BJ (cell line): ENCODE data around the gene ZNF366. TPM values are rescaled to one million over a fixed set of nuclear protein-coding genes. Genes with fewer than 3 reads are reported as not detected.

Source experiments
- CTCF ChIA-PET: fragments of 350-600 bp; formaldehyde crosslinking; extraction: SDS; loops from one replicate; lab custom pipeline; 2021; ENCODE audit warnings: antibody characterized with exemption, inconsistent platforms; lab: Yijun Ruan, JAX
- POLR2A ChIA-PET: fragments of 300-600 bp; sonication (Branson Sonifier 250); formaldehyde crosslinking; extraction: SDS; loops from one replicate; lab custom pipeline; 2021; ENCODE audit warnings: antibody characterized with exemption; lab: Charles Lee
- DNase-seq: peaks from one replicate; pipeline ENCODE4 v3.0.0-alpha.2; 2011; ENCODE audit warnings: low read depth
- H3K27me3 ChIP-seq: 2 replicates; pipeline ENCODE4 v1.6.0; 2011; ENCODE audit warnings: low read length; ENCODE audit not compliant: control insufficient read depth, insufficient read depth
- H3K36me3 ChIP-seq: 2 replicates; pipeline ENCODE4 v1.5.1; 2011; ENCODE audit warnings: low read length; ENCODE audit not compliant: control insufficient read depth, insufficient read depth
- H3K4me3 ChIP-seq: 2 replicates; pipeline ENCODE4 v1.5.1; 2011; ENCODE audit warnings: low read depth, mild to moderate bottlenecking, control low read depth, low read length
- polyA plus RNA-seq: library from polyadenylated mRNA; depleted of rRNA; stranded (reverse); fragments of >200 nt; gene quantifications from 2 replicates; pipeline ENCODE4 v1.2.3, GENCODE V29; 2011
- TF ChIP-seq, protein P1 (sequence below): IDR thresholded peaks from 2 replicates; pipeline ENCODE4 v1.5.1; 2011; ENCODE audit warnings: low read depth, mild to moderate bottlenecking, control low read depth, inconsistent platforms, low read length, moderate library complexity; ENCODE audit not compliant: insufficient read depth

Gene ZNF366
- polyA plus RNA-seq, 1 experiment: not detected

GRCh38 chr5:72503888-72504491, 3.2 kb downstream of the ZNF366 start:
- ChIA-PET POLR2A (no interaction called here), CTCF (interaction anchor here (0.9 to 1.5 kb wide), 5 partner anchors 10 to 91 kb away, joined by 3 to 4 read pairs (median 3); no protein-coding TSS in a partner anchor)
- H3K27me3 ChIP-seq: no peaks in the 10 kb centered on the region
- TF ChIP-seq, protein P1, sequence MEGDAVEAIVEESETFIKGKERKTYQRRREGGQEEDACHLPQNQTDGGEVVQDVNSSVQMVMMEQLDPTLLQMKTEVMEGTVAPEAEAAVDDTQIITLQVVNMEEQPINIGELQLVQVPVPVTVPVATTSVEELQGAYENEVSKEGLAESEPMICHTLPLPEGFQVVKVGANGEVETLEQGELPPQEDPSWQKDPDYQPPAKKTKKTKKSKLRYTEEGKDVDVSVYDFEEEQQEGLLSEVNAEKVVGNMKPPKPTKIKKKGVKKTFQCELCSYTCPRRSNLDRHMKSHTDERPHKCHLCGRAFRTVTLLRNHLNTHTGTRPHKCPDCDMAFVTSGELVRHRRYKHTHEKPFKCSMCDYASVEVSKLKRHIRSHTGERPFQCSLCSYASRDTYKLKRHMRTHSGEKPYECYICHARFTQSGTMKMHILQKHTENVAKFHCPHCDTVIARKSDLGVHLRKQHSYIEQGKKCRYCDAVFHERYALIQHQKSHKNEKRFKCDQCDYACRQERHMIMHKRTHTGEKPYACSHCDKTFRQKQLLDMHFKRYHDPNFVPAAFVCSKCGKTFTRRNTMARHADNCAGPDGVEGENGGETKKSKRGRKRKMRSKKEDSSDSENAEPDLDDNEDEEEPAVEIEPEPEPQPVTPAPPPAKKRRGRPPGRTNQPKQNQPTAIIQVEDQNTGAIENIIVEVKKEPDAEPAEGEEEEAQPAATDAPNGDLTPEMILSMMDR: no peak
- H3K4me3 ChIP-seq: no peak overlapping the region
- DNase-seq: no peak
- H3K36me3 ChIP-seq: no peaks in the 10 kb centered on the region

DNA sequence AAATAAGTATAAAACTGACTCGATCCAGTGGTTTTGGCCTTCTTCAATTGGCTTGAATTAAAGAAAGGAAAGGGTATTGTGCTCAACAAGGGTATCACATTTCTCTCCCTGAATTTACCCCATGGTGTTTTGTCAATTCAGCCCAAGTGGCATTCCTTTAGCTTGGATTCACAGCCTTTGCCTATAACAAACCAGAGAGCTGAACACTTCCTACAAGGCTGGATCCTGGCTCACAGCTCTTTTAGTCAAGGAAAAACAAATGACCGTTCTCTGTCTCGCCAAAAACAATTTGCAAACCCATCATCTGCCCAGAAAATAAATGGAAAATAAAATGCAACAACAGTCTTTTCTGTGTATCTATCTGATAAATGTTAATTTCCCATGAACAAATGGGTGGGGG, 5.7 kb downstream of the ZNF366 start:
- ChIA-PET CTCF (interaction anchor here (1.6 kb wide), 1 partner anchor 90 kb away, joined by 4 read pairs; no protein-coding TSS in a partner anchor), POLR2A (no interaction called here)
- no peak for DNase-seq
- Histone ChIP-seq H3K4me3 (no peak overlapping the region), H3K27me3 (no peaks in the 10 kb centered on the region), H3K36me3 (no peaks in the 10 kb centered on the region)
- TF ChIP-seq, protein P1: no peak

GRCh38 chr5:72499730-72500129, 7.5 kb downstream of the ZNF366 start:
- H3K4me3 ChIP-seq: no peak overlapping the region
- DNase-seq: no peak
- ChIA-PET POLR2A (no interaction called here), CTCF (interaction anchor here (1.2 to 1.5 kb wide), 2 partner anchors 9 to 24 kb away, joined by 4 to 5 read pairs; no protein-coding TSS in a partner anchor)
- H3K36me3 ChIP-seq: no peaks in the 10 kb centered on the region
- H3K27me3 ChIP-seq: no peaks in the 10 kb centered on the region
- TF ChIP-seq, protein P1: no peak

- no peak for DNase-seq
- TF ChIP-seq, protein P1: no peak
- Histone ChIP-seq H3K27me3 (no peaks in the 10 kb centered on the region), H3K4me3 (no peak overlapping the region), H3K36me3 (no peaks in the 10 kb centered on the region)
- POLR2A ChIA-PET: no interaction called here
- CTCF ChIA-PET: no interaction called here
Observed at GRCh38 chr5:72499090-72499489, 8.1 kb downstream of the ZNF366 start.

GRCh38 chr5:72498284-72498683, 8.9 kb downstream of the ZNF366 start:
- TF ChIP-seq, protein P1: no peak
- CTCF ChIA-PET: no interaction called here
- no peaks in the 10 kb centered on the region for H3K36me3 ChIP-seq
- no peak overlapping the region for H3K4me3 ChIP-seq
- no peaks in the 10 kb centered on the region for H3K27me3 ChIP-seq
- DNase-seq: no peak
- POLR2A ChIA-PET: interaction anchor here (0.7 kb wide), 1 partner anchor 658 kb away, joined by 4 read pairs; no protein-coding TSS in a partner anchor
